GM12875 (cell line): ENCODE measurements around the gene MSANTD2.
A peak's percentile ranks its signal among the peaks of the same experiment; 100 is the strongest.

Experiments
- H3K4me3 ChIP-seq: one replicate; pipeline ENCODE4 v1.5.1; 2011; ENCODE audit warnings: low read depth, low read length, control low read depth
- TF ChIP-seq, protein P1 (sequence below): IDR thresholded peaks from 2 replicates; pipeline ENCODE4 v1.5.1; 2011; ENCODE audit warnings: low read depth, mild to moderate bottlenecking, control low read depth, inconsistent platforms, low read length, moderate library complexity, borderline replicate concordance; ENCODE audit not compliant: insufficient read depth

MSANTD2 gene

DNA sequence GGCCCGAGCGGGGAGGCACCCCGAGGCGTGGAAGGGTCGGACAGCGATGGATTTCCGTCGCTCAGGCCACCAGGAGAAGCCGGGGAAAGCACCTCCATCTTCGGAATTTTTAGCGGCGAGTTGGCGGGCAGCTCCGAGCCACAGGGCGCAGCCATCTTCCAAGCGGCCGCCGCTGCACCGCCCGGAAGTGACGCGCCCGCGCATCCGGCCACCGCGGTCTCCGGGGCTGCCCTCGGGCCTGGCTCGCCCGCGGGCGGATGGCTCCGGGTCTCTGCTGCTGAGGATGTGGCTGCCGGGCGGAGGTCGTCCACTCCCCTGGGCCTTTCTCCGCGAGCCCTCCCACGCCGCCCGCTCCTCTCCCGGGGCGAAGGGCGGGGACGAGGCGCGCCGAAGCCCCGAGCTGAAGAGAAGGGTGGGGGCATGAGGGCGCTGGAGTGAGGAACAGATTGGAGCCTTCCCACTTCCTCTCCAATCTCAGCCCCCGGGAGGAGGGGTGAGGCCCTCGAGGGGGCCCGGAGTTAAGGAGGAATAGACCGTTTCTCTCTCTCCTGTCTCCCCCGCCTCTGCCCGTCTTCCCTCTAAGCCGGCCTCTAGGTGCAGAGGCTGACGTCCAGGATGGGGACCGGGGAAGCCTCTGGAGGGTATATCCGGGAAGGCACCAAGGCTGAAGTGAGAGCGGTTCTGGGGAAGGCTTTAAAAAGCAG is at the start of gene MSANTD2:
TSS of gene MSANTD2 (minus strand) at position 181 of the 704 bp plus-strand sequence. CDS start at position 155, 26 bp downstream.
- TF ChIP-seq, protein P1, sequence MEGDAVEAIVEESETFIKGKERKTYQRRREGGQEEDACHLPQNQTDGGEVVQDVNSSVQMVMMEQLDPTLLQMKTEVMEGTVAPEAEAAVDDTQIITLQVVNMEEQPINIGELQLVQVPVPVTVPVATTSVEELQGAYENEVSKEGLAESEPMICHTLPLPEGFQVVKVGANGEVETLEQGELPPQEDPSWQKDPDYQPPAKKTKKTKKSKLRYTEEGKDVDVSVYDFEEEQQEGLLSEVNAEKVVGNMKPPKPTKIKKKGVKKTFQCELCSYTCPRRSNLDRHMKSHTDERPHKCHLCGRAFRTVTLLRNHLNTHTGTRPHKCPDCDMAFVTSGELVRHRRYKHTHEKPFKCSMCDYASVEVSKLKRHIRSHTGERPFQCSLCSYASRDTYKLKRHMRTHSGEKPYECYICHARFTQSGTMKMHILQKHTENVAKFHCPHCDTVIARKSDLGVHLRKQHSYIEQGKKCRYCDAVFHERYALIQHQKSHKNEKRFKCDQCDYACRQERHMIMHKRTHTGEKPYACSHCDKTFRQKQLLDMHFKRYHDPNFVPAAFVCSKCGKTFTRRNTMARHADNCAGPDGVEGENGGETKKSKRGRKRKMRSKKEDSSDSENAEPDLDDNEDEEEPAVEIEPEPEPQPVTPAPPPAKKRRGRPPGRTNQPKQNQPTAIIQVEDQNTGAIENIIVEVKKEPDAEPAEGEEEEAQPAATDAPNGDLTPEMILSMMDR = no peak
- H3K4me3 ChIP-seq = peak within 1 kb of the TSS; percentile 98

DNA sequence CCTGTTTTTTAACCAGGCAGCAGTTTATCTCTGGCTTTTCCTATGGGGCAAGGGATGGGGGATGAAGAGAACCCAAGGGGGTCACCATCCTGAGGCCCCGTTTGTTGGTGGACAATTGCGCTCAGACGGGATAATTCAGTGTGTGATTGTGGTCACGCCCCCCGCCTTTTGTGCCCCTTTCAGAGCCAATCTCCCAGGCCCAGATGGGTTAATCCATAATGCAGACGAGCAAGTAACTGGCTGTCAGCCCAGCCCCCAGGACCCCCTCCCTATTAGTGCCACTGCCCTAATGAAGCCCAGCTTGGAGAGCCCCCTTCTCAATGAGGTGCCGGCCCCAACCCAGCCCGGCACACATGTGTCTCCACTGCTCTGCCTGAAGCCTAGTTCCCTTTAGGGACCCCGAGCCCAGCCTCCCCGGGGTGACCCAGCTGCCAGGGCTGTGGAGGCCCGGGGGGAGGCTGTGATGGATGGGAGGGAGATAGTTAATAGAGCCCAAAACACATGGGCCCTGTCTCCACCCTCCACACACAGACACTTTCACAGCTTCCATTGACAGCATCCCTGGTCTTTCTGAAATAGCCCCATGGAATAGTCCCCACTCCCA is 46.0 kb upstream of the MSANTD2 start:
- TF ChIP-seq, protein P1 = no peak
- no peak overlapping the region for H3K4me3 ChIP-seq

DNA sequence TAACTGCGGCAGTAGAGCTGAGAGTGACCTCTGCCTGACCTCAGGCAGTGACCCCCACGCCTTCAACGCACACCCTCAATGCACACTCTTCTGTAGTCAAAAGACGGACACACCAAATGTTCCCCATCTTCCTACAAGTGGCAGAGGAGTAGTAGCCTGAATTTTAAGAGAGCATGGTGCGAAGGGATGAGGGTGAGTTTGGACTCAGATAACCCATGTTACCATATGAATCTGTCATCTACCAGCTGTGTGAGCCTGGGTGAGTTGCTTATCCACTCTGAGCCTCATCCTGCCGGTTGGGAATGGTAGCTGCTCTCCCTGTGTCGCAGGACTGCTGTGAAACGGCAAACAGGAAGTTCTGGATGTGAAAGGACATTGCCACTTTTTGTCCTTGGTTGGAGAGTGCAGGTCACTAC is 44.5 kb upstream of the MSANTD2 start:
- TF ChIP-seq, protein P1 = no peak
- H3K4me3 ChIP-seq = no peak overlapping the region

DNA sequence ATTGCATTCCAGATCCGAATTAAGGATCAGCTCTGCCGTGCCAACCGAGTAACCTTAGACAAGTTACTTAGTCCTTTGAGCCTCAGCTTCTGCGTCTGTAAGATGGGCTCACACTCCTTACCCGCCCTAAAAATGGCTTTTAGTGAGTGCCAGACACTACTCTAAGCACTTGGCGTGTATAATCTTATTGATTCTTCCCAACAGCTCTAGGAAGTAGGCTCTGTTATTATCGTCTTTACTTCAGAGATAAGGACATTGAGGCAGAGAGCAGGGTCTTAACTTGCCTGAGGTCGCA is 43.4 kb upstream of the MSANTD2 start:
- no peak overlapping the region for H3K4me3 ChIP-seq
- TF ChIP-seq, protein P1 = no peak

DNA sequence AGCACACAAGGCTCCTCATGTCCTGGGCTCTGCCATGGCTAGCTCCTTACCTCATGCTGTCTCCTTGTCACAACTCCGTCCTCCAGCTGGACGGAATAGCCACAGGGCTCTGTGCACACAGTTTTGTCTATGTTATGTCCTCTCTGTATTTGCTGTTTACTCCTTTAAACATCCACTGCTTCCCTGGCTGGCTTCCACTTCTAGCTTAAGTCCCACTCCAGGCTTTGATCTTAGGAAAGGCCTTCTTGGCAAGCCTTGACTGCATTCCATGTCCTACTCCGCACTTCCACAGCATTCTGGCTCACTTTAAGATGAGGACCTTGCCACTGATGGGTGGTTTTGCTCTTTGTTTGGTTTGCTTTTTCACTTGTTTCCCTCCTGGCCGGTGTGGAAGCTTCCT is 42.1 kb upstream of the MSANTD2 start:
- H3K4me3 ChIP-seq = no peak overlapping the region
- TF ChIP-seq, protein P1 = no peak

DNA sequence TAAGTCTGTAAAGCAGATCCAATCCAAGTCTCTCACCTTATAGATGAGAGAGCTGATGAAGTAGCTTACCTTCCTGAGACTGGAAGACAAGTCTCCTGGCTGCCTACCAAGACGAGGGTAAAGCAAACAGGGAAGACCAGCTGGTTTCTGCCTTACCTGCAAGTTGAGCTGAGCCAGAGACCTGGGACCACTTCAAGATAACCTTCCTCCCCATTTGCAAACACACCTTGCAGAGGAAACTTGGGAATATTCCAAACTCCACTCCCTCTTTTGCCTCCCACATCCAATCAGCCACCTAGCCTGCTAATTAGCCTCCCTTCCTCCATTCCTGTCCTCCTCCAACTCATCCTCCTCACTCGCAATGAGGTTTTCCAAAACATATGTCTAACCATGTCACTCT is 41.6 kb upstream of the MSANTD2 start:
- TF ChIP-seq, protein P1 = no peak
- H3K4me3 ChIP-seq = no peak overlapping the region

DNA sequence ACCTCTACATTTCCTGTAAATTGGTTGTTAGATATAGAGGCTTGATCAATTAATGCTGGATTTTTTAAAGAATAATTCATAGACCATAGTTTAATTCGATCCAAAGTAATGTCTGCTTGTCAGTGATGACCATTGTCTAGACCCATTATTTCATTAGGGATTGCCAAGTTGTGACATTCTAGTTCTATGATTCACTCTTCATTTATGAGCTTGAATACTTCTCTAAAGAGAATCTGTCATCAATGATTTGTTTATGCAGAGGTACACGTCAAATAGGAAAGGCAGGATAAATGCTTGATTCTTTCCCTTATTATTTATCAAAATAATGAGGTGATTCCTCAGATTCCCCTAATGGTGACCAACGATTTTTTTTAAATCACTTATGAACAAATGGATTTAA is 41.0 kb upstream of the MSANTD2 start:
- TF ChIP-seq, protein P1 = no peak
- H3K4me3 ChIP-seq = no peak overlapping the region
